ENCODE data around the gene CEBPA. TPM values are rescaled to one million over a fixed set of nuclear protein-coding genes. Genes with fewer than 3 reads are reported as not detected.

The CEBPA gene
- polyA plus RNA-seq, 3 donors, result 17.9 to 76.3 (median 47.5) TPM

GRCh38 chr19:33287438-33287837 lies 14.9 kb downstream of the CEBPA start:
- Histone ChIP-seq H3K36me3 (replicated peaks in 1 of 2; ENCODE audit: control insufficient read depth in 1 of 2, insufficient read depth in 2 of 2, low read length in 2 of 2) (no peaks in the 10 kb centered on the region), H3K4me3 (replicated peaks in 1 of 3; ENCODE audit: low read depth in 2 of 3, low read length in 3 of 3) (peak overlapping the region in 1 of 3 experiments; percentile 29), H3K9ac (ENCODE audit: insufficient read depth, low read length, poor library complexity, severe bottlenecking) (no peak overlapping the region), H3K27me3 (ENCODE audit: control insufficient read depth in 2 of 2, insufficient read depth in 2 of 2, low read length in 2 of 2) (no peaks in the 10 kb centered on the region), H3K4me2 (replicated peaks; ENCODE audit: extremely low read depth, low read length, poor library complexity, severe bottlenecking) (peak overlapping the region; percentile 66), H3K4me1 (ENCODE audit: control insufficient read depth in 1 of 2, insufficient read depth in 2 of 2, low read length in 2 of 2) (peaks cover 69 to 76% of the 10 kb centered on the region in 2 donors), H3K79me2 (ENCODE audit: insufficient read depth, low read length) (peaks cover 6% of the 10 kb centered on the region), H3K27ac (ENCODE audit: low read depth in 1 of 2, low read length in 2 of 2) (peak overlapping the region; percentile 50 to 71), H3K9me3 (replicated peaks in 1 of 2; ENCODE audit: control insufficient read depth in 1 of 2, insufficient read depth in 1 of 2, low read length in 2 of 2) (no peaks in the 10 kb centered on the region), H2AFZ (ENCODE audit: insufficient read depth, low read depth, low read length, poor library complexity, severe bottlenecking) (peak overlapping the region; percentile 69), H4K20me1 (ENCODE audit: insufficient read depth, low read length) (no peaks in the 10 kb centered on the region)
- H3K4me3 Mint-ChIP-seq, result no peak overlapping the region
- no peak for DNase-seq
- intact Hi-C loops (cut with micrococcal nuclease), result no loop called here
- peaks cover 0 to 13% (median 3%) of the 10 kb centered on the region in 7 donors for H3K9me3 Mint-ChIP-seq
- H3K36me3 Mint-ChIP-seq, result peaks cover 2 to 3% of the 10 kb centered on the region in 2 donors
- peaks cover 75% of the 10 kb centered on the region for H3K4me1 Mint-ChIP-seq
- TF ChIP-seq, protein P1, sequence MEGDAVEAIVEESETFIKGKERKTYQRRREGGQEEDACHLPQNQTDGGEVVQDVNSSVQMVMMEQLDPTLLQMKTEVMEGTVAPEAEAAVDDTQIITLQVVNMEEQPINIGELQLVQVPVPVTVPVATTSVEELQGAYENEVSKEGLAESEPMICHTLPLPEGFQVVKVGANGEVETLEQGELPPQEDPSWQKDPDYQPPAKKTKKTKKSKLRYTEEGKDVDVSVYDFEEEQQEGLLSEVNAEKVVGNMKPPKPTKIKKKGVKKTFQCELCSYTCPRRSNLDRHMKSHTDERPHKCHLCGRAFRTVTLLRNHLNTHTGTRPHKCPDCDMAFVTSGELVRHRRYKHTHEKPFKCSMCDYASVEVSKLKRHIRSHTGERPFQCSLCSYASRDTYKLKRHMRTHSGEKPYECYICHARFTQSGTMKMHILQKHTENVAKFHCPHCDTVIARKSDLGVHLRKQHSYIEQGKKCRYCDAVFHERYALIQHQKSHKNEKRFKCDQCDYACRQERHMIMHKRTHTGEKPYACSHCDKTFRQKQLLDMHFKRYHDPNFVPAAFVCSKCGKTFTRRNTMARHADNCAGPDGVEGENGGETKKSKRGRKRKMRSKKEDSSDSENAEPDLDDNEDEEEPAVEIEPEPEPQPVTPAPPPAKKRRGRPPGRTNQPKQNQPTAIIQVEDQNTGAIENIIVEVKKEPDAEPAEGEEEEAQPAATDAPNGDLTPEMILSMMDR (IDR thresholded peaks at IDR 0.05), result no peak
- WGBS (ENCODE audit: insufficient coverage), result 81% methylated on average over 3 of the region's 4 CpGs
- peak overlapping the region; percentile 80 to 94 (median 91) for H3K27ac Mint-ChIP-seq
- peaks cover 0 to 4% (median 0%) of the 10 kb centered on the region in 3 donors for H3K27me3 Mint-ChIP-seq (ENCODE audit: low read depth in 3 of 3)

- Histone ChIP-seq H3K79me2 (ENCODE audit: insufficient read depth, low read length) (peaks cover 5% of the 10 kb centered on the region), H3K4me1 (ENCODE audit: control insufficient read depth in 1 of 2, insufficient read depth in 2 of 2, low read length in 2 of 2) (peaks cover 64 to 73% of the 10 kb centered on the region in 2 donors), H3K4me3 (replicated peaks in 1 of 3; ENCODE audit: low read depth in 2 of 3, low read length in 3 of 3) (peak overlapping the region in 1 of 3 experiments; percentile 29), H3K4me2 (replicated peaks; ENCODE audit: extremely low read depth, low read length, poor library complexity, severe bottlenecking) (peak overlapping the region; percentile 66), H3K27ac (ENCODE audit: low read depth in 1 of 2, low read length in 2 of 2) (peak overlapping the region; percentile 50 to 71), H3K9me3 (replicated peaks in 1 of 2; ENCODE audit: control insufficient read depth in 1 of 2, insufficient read depth in 1 of 2, low read length in 2 of 2) (no peaks in the 10 kb centered on the region), H3K9ac (ENCODE audit: insufficient read depth, low read length, poor library complexity, severe bottlenecking) (peak overlapping the region; percentile 33), H3K36me3 (replicated peaks in 1 of 2; ENCODE audit: control insufficient read depth in 1 of 2, insufficient read depth in 2 of 2, low read length in 2 of 2) (no peaks in the 10 kb centered on the region), H3K27me3 (ENCODE audit: control insufficient read depth in 2 of 2, insufficient read depth in 2 of 2, low read length in 2 of 2) (no peaks in the 10 kb centered on the region), H4K20me1 (ENCODE audit: insufficient read depth, low read length) (no peaks in the 10 kb centered on the region), H2AFZ (ENCODE audit: insufficient read depth, low read depth, low read length, poor library complexity, severe bottlenecking) (peak overlapping the region; percentile 69)
- Mint-ChIP-seq H3K36me3 (peaks cover 2 to 3% of the 10 kb centered on the region in 2 donors), H3K4me3 (peak overlapping the region; percentile 39 to 67), H3K27ac (peak overlapping the region; percentile 80 to 94 (median 91)), H3K9me3 (peaks cover 0 to 13% (median 3%) of the 10 kb centered on the region in 7 donors), H3K27me3 (ENCODE audit: low read depth in 3 of 3) (peaks cover 0 to 4% (median 0%) of the 10 kb centered on the region in 3 donors), H3K4me1 (peaks cover 72% of the 10 kb centered on the region)
- TF ChIP-seq, protein P1 (IDR thresholded peaks at IDR 0.05), result no peak
- intact Hi-C loops (cut with micrococcal nuclease), result no loop called here
- WGBS (ENCODE audit: insufficient coverage), result 0% methylated on average over 3 of the region's 13 CpGs
- DNase-seq, result peak in 2 of 3 donors; percentile 47 to 58
Observed at GRCh38 chr19:33286899-33287298, 15.4 kb downstream of the CEBPA start.
